Measurements from ENCODE around the gene PCSK1.

PCSK1 gene

DNA sequence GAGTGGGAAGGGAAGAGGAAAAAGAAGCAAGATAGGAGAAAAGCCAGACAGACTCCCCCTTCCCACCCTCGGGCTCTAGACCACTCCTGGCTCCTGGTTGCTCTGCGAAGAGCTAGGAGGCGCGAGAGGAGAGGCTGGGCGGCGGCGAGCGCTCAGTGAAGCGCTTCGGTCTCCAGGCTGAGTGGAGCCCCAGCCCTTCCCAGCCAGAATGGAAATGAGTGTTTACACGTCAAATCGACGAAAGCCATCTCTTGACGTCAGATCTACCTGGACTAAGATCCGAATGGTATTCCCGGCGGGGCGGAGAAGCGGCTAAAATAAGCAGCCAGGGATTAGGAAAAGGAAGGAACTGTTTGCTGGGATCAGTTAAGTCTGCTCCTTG lies at the start of gene PCSK1:
Gene PCSK1, minus strand, starts transcription at position 183 of the 382 bp plus-strand sequence. CDS start 206 bp downstream, outside the sequence.
- no peak for DNase-seq

DNA sequence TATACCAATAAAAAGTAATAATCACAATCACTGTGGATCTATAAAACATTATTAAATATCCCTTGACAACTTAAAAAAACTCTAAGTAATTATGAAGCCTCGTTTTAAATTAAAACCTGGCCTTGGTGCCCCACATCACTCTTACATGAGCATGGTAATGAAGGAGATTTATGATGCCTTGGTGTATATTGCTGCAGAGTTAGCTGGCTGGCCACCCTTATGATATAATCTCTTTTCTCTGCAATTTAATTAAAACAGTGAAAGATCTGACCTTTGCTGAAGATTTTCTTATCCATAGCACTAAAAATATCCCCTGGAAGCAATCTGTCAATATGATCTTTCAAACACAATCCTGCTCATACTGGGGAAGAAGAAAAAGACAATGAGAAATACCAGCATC lies 48.8 kb upstream of the PCSK1 start:
- no peak for DNase-seq

DNA sequence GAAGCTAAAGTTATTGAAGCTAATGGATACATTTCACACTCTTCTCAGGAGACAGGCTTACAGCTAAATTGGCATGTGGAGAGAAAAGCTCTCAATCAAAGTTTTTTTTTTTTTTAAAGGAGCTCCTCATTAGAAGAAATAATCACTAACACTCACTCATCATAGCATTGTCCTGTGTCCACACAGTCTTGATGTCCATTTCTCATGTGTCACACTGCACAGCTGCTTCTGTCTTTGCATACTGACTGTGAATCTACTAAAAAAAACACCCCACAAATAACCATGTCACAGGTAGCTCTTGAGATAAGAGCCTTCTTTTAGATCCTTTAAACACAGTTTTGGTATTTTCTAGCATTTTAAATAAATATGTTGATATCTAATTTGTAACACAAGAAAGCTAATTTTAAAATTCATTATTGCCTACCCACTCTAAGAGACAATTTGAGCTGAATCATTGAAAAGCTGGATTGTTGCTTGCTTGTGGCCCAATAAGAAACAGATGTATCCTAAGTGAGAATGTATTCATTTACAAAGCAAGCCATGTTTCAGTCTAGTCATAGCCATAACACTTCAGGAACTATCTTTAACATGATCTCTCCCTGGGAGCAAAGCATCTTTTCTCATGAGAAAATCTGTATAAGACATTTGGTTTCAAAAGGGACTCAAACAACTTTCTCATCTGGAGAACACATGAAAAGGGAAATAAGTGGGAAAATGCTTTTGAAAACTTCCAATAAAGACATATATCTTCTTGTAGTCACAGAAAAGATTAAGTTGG lies 48.1 kb upstream of the PCSK1 start:
- no peak for DNase-seq

DNA sequence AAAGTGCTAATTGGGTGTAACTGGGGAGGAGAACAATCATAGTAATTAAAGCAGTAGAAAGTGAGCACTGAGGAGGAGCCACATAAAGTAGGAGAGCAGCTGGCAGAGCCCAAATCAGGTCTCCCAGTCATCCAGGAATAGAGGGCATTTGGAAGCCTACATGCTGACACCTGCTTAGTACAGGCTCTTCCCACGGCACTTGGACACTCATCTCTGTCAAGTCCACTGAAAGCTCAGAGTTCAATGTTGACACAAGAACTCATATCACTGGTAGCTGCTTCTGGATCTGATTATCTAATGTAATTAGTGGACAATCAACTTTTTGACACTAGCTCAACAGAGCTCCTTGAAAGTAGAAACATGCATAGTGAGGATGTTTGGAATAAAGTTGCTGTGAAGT lies 45.9 kb upstream of the PCSK1 start:
- no peak for DNase-seq

DNA sequence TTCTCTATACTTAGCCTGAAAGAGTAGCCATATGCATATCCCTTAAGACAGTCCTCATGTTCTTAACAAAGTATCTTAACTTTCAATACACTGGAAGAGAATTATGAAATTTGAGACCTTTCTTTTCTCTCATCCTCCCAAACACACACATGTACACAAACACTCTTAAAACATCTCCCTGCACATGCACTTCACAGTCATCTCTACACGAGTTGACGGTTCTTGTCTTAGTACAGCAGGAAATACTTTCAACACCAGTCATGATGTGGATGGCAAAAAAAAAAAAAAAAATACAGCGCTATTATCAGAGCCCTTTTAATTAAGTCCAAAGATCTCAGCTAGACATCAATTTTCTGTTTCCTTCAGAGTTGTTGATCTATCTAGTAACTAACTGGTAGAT lies 43.6 kb upstream of the PCSK1 start:
- no peak for DNase-seq

DNA sequence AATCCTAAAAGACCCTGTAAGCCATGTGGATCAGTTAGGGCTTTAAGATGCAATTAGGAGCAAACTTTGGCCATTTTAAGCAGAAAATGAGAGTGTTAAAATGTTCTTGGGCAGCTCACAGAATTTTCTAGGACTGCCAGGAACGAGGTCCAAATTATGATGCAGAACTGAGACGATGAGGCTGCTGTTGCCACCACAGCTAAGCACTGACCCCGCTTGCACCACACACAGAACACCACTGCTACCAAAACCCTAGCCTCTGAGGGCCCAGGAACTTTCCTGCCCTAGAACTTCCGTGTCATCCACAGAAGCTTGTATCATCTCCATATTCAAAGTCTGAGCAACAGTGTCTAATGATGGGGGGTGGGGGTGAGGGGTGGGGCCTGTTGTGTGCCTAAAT lies 41.0 kb upstream of the PCSK1 start:
- DNase-seq, result no peak

DNA sequence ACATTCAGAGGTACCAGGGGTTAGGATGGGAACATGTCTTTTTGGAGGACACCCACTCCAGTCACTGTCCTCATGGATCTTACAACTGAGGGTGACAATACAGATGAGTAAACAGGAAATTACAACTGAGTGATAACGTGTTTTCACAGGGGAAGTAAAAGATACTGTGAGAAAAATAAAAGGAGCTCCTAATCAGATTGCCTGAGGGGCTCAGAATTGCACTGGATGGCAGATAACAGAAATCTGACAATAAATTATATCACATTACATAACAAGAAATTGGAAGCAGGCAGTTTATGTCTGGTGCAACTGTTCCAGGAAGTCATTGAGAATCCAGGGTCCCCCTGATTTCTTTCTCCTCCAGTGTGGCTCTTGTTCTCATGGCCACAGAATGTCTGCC lies 40.1 kb upstream of the PCSK1 start:
- DNase-seq, result no peak

DNA sequence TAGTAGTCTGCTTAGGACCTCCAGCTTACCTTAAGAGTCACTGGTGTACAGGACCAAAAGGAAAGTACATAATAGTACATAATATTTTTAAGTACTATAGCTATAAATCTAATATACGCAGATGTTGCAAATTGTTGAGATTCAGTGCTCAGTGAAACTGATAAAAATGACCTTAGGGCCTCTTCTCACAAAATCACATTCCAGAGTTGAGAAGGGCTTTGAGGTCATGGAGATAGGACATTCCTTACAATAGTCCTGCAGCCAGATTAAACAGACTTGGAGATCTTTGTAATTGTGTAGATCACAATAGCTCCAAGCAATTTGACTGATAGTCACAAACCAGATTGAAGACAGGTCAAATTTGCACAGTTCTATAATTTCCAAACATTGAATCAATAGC lies 37.7 kb upstream of the PCSK1 start:
- no peak for DNase-seq

DNA sequence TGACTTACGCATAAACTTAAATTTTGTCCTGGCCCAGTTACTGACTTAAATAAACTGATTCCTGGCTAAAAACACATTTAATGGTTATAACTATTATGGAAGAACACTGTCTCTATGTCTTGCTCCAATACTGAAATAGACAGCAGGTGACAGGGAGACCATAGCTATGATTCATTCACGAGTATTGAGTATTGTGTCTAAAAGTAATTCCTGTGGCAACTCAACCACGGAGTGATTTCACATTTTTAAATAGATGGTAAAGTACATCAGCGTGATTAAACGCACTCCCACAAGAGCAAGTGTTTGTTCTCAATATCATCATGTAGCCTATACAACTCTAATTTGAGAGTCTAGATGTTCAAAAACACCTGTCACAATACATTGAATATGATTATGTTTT lies 35.9 kb upstream of the PCSK1 start:
- DNase-seq, result no peak

DNA sequence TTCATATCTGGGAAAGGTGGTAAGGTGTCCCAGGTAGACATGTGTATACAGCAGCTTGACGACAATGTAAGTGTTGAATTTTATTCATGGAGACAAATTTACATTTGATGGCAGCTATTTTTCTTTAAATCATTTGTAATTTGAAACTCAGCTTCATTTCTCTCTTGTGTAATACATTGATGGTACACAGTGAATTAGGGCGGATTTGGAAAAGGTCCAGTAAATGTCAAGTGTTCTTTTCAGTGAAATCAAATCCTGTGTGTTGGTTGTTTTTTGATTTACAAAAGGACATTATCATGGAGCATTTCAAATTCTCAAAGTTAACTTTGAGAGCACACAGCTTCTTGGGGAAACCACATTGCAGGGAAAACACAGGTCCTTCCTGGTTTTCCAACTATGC lies 30.0 kb upstream of the PCSK1 start:
- DNase-seq, result no peak

DNA sequence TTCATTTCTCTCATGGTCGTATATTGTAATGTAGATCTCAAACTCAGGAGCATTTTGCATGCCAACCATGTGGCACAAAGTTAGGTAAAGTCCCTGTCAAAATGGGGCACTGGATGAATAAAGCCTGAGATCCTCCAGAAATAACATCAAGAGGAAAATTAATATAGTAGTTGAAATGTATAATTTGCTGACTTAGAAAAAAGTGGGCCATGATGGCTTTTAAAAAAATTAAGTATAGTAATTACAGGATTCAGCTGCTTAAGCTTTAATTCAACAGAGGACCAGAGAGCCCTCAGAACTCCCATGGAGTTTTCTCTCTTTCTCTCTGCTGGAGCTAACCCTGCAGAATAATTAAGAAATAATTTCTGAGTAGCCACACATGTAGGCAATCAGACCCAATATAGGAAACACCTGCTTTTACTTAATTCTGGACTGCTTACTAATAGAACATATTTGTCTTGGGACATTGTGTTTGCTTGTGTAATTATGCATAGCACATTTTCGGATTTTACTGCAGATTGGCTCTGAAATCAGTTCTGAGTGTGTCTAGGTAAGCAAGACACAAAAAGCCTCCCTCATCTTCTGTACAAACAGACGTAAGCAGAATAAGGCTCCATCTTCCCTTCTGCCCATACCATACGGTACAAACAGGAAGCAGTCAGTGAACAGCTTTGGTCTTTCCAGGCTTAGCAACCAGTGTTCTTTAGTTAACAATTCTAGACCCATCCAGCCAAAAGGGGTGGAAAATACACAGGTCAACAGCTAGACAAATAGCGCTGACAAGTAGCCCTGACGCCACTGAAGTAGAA lies 26.5 kb upstream of the PCSK1 start:
- DNase-seq, result no peak

DNA sequence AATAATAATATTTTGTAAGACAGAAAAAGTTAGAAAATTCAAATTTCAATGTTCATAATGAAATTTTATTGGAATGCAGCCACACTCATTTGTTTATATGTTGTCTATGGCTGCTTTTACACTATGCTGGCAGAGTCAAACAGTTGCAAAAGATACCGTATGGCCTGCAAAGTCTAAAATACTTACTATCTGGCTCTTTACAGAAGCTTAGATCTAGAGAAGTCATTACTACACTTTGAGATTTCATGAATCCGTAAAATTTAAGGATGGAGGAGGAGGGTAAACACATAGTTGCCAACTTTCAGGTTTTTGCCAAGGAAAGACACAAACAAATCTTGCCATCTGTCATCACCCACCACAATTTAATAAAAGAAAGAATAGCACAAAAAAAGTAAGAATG lies 25.1 kb upstream of the PCSK1 start:
- no peak for DNase-seq

DNA sequence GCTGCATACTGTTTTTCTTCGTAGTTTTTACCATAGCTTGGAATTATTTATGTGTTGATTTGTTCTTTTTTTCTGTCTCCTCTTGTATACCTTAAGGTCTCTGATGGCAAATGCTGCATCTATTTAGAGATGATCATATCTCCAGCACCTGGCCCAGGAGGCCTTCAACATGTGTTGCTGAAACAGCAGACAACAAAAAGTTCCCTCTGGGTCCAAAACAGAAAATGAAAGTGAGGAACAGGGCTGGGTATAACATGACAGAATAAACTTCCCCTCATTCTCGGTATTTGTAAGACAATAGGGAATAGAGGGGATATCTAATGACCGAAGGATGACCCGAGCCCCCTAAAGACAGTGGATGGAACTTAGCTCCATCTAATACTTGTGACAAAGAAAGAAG lies 22.7 kb upstream of the PCSK1 start:
- no peak for DNase-seq

DNA sequence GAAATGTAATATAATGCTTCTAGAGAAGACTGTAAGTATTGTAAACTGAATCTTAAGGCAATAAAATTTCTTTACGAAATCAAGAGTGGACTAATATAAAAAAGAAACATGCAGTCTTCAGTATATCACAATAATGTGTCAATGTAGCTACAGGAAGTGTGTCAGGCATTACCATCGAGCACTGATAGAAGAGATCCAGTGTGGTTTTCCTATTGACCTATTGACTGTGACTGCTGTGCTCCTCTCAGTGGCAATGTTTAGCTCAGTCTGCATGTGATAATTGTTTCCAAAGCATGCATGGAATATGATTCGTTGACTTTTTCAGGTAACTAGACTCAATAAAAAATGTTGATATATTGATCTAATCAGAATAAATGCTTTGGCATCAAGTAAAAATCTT lies 20.3 kb upstream of the PCSK1 start:
- DNase-seq, result no peak

DNA sequence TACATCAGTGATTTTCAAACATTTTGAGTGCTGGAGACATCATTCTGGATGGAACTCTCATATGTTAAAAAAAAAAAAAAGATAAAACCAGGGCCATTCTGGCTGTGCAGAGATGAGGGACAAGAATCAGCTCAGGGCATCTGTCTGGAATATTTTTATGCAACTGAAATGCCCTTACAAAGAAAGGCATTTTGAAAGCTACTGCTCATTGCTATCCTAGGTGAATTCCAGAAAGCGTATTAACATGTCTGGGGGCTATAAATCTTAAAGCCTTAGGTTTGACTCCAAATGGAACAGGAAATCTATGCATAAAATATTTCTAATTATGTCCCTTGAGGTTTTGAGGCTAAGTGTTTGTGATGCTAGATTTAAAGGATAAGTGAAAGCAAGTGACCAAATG lies 14.9 kb upstream of the PCSK1 start:
- DNase-seq, result no peak

DNA sequence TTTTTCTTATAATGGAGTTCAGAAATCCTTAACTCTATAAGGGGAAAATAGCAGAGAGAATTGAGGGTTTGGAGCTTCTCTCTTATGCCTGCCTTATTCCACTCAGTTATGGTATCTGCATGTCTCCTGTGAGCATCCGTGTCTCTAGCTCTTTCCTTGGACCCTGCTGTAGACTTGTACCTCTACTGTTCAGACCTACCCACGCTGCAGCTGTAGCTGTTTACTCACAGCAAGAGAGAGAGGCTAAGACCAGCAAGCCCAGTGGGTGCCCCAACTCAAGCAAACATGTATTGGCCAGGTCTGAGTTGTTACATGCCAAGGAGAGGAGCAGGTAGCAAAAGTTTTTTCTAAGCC lies 7.1 kb upstream of the PCSK1 start:
- DNase-seq, result no peak

DNA sequence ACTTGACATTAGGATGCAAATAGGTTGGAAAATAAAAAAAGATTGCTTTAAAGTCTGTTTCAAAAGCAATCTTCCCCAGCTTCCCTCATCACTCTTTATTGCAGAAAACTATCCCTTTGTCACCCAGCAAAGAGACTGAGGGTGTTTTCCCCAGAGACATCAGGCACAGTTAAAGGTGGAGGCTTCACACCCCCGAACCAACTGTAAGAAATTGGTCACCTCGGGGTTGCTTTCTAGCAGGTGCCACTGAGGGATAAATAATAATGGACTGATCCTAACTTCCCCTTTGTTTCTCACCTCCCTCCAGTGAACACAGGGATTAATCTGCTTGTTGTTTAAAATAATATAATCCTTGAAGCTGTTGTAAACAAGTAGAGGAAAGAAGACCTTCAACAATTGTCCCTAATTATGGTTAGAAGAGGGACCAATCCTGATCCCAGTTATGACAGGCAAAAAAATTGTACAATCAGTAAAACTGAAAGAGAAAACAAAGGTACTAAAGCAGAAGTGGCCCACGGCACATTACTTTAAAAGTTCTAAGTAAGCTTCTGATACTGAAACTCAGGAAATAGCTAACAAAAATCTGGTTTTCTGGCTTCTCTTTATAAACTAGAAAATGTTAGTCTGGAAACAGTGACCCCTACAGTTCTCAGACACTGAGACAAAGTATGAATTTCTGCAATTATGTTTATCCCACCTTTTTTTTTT lies 6.6 kb upstream of the PCSK1 start:
- no peak for DNase-seq

DNA sequence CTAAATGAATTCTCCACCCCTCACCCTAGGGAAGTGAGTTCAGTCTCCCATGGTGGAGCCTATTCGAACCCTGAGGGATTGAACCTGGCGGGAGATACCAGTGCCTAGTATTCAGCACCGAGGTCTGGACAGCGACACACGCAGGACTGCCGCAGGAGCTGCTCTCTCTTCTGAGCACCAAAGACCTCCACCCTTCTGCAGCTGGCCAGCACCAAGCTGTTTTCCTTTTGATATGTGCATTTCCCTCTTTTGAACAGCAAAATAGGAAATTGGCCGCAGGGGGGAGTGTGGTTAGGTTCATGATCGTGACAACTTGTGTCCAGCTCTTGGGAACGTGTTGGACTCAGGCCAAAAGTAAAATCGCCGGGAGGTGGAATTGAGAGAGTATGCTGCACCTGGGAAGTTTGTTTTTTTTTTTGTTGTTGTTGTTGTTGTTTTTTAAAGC lies 1.2 kb upstream of the PCSK1 start:
- DNase-seq, result peak; percentile 77

DNA sequence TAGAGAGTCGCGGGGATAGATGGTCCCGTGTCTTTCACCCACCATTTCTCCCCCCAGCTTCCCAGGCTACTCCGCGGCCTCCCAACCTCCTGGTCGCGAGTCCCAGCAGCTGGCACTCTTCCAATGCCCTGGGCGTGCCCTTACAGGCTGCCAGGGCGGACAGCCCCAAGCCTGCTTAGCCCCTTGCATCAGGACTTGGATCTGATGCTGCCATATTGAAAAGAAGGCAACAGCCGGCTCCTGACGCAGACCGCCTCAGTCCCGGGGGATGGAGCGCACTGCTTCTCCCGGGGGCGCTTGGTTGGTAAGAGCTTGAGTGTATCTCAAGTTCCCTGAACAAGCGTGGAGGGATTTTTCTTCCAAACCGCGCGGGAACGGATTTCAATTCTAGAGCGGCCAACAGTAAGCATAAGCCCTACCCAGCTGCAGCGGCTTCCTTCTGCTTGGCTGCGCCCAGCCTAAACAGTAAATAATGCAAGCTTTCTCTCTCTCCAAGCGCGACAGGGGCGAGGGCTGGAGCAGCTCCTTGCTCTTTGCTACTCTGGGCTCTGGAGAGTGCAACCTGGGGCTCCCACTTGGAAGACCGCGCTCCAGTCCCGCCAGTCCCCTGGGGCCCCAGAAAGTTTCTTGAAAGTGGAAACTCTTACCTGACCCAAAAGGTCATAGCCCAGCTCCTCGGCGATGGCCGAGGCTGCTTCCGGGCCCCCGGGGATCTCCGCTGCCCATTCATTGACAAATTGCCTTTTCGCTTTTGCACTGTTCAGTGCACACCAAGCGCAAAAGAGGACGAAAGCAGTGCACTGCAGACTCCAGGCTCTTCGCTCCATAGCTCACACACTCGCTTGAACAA lies 607 bp downstream of the PCSK1 start:
- no peak for DNase-seq

DNA sequence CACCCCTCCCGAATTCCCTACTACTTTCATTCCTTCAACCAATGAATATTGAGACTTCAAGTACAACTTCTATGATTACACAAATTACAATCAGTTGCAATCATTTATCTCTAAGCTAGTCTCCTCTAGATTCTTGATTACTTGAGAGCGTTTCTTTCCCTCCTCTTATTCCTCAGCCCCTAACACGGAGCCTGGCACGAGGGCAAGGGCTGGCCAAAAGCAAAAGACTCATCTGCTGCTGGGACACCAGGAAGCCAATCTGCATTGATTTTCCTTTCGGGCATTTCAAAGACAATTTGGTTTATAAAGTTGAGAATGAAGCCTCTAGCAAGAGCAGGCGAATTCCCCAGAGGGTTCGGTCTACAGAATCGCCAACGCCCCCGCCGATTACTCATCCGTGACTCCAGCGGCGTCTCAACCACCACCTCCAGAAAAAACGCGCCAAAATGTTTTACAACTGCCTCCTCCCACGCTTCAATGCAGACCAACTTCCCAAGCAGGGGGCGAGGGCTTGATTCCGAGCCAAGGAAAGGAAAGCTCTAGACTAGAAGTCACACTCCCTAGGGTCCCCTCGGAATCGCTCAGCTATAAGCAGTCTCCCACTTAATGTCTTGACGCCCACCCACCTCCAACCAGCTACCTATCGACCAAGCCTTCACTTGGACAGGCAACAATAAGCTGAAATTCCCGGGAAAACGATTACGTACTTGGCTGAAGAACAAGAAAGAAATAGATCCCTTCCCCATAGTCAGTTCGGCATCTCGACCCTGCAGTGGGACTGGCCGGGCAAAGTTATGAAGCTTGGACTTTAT lies 1.5 kb downstream of the PCSK1 start:
- no peak for DNase-seq

DNA sequence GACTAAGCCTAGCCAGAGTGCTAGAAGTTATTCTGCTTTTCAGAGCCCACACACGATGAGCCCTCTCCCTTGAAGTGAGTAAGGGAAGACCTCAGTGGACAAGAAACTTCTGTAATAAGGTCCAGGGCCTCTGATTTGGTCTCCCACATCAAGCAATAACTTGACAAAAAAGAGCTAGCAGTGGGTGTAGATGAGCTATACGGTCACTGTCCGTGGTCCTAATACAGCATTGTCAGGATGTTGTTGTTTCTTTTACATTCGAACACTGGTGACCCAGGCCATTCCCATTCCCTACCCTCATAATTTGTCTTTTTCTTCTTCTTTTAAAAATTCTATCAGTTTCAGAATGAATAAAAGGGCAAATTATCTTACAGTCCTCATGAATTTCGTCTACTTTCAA lies 5.2 kb downstream of the PCSK1 start:
- peak; percentile 31 for DNase-seq

DNA sequence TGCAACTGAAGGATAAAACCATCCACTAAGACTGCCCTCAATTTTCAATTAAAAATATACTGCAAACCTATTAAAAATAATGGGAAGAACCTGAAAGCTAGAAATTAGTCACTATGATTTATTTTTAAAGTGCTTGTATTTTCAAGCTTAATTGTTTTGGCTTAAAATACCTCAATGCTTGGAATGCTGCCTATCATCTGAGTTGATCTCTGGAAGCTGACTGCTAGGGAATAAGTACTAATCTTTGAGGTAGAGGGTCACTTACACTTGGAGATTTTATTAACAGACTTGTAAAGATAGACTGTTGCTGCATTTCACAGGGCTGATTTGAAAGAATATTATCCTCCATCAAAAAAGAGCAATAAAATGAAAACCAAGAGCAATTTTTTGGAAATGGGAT lies 6.2 kb downstream of the PCSK1 start:
- DNase-seq, result no peak

All from hematopoietic multipotent progenitor cell treated with erythropoietin and hydrocortisone succinate and interleukin-3 and kit ligand, for 6 days (in vitro differentiated cells).